K562 (cell line): ENCODE measurements around the gene STAT6. TPM values are rescaled to one million over a fixed set of nuclear protein-coding genes. Genes with fewer than 3 reads are reported as not detected.

Experiments
- ATAC-seq: fragments of 200-7000 bp; cut with Tn5 transposase; 3 replicates; pipeline ENCODE4 v1.9.1; 2020; ENCODE audit warnings: moderate library complexity
- BruUV-seq: library from RNA; stranded (reverse); fragments of 400-500 nt; replicated peaks from 2 replicates; lab custom pipeline; 2021; lab: Mats Ljungman, UMichigan
- CTCF ChIA-PET: fragments of 300-600 bp; formaldehyde crosslinking; extraction: SDS; loops from one replicate; lab custom pipeline; 2021; ENCODE audit warnings: low intra/inter-chr PET ratio; lab: Yijun Ruan, JAX
- POLR2A ChIA-PET: fragments of 300-600, 350-650 bp; sonication (Branson Sonifier 250); formaldehyde crosslinking; extraction: SDS; loops from one replicate; lab custom pipeline; 2021; ENCODE audit warnings: antibody characterized with exemption, inconsistent platforms; lab: Yijun Ruan, JAX
- DNase-seq, 4 experiments: peaks; one replicate each; pipeline versions ENCODE4 v3.0.0 to v3.0.0-alpha.2; 2011 to 2018; ENCODE audit warnings: low spot score in 3 of 4, mixed read lengths in 3 of 4; ENCODE audit errors: extremely low read depth in 1 of 4
- FAIRE-seq: peaks from 2 replicates; lab custom pipeline; 2011; peaks lifted over from hg19 to GRCh38; lab: Jason Lieb, UNC
- H2AFZ ChIP-seq: 2 replicates; pipeline ENCODE4 v1.6.0; 2011; ENCODE audit warnings: low read depth, low read length, control low read depth, inconsistent platforms
- H3K27ac ChIP-seq: fragments of 200-600 bp; 3 replicates; pipeline ENCODE4 v1.8.0; 2011; ENCODE audit warnings: low read depth, mild to moderate bottlenecking, control low read depth, inconsistent platforms, low read length, moderate library complexity, mixed read lengths; ENCODE audit errors: extremely low read depth
- H3K27me3 ChIP-seq, 2 experiments: fragments of 300-600 bp in 1 of 2; 2 replicates in 1 of 2; 3 replicates in 1 of 2; pipeline versions ENCODE4 v1.6.0 to v1.8.0; 2011; ENCODE audit warnings: inconsistent platforms in 2 of 2, low read length in 2 of 2, mild to moderate bottlenecking in 1 of 2, mixed read lengths in 1 of 2, moderate library complexity in 1 of 2; ENCODE audit not compliant: control insufficient read depth in 2 of 2, insufficient read depth in 2 of 2
- H3K36me3 ChIP-seq: fragments of 300-600 bp; 3 replicates; pipeline ENCODE4 v1.8.0; 2011; ENCODE audit warnings: mild to moderate bottlenecking, low read length, inconsistent platforms; ENCODE audit not compliant: control insufficient read depth, insufficient read depth
- H3K4me1 ChIP-seq, 2 experiments: fragments of 200-600 bp in 1 of 2; replicated peaks in 1 of 2; 2 replicates in 1 of 2; 3 replicates in 1 of 2; pipeline versions ENCODE4 v1.5.1 to v1.8.0; 2011; ENCODE audit warnings: inconsistent platforms in 2 of 2, low read length in 2 of 2, mild to moderate bottlenecking in 1 of 2, mixed read lengths in 1 of 2, moderate library complexity in 1 of 2; ENCODE audit not compliant: control insufficient read depth in 2 of 2, insufficient read depth in 2 of 2
- H3K4me2 ChIP-seq: 2 replicates; pipeline ENCODE4 v1.6.1; 2011; ENCODE audit warnings: low read length, control low read depth, inconsistent platforms, mixed read lengths; ENCODE audit not compliant: insufficient read depth
- H3K4me3 ChIP-seq: fragments of 200-600 bp; sonication (generic), shearing (Covaris generic); 2 replicates; pipeline ENCODE4 v1.5.1; 2016; ENCODE audit warnings: control low read depth, inconsistent platforms
- H3K79me2 ChIP-seq: fragments of 200-600 bp; 3 replicates; pipeline ENCODE4 v1.8.0; 2011; ENCODE audit warnings: low read length, inconsistent platforms; ENCODE audit not compliant: control insufficient read depth, insufficient read depth
- H3K9ac ChIP-seq, 2 experiments: 2 replicates each; pipeline versions ENCODE4 v1.6.0 to v1.6.1; 2011; ENCODE audit warnings: low read depth in 2 of 2, low read length in 2 of 2, control low read depth in 1 of 2, inconsistent platforms in 1 of 2, mild to moderate bottlenecking in 1 of 2, mixed read lengths in 1 of 2; ENCODE audit not compliant: insufficient read depth in 1 of 2
- H3K9me1 ChIP-seq: one replicate; pipeline ENCODE4 v1.6.0; 2011; ENCODE audit warnings: inconsistent platforms, mild to moderate bottlenecking, low read length, moderate library complexity; ENCODE audit not compliant: control insufficient read depth, insufficient read depth
- H3K9me3 ChIP-seq: replicated peaks from 2 replicates; pipeline ENCODE4 v1.5.1; 2011; ENCODE audit warnings: low read depth, low read length, inconsistent platforms; ENCODE audit not compliant: control insufficient read depth, insufficient read depth
- H4K20me1 ChIP-seq: replicated peaks from 2 replicates; pipeline ENCODE4 v1.6.1; 2011; ENCODE audit warnings: low read length, inconsistent platforms, mixed read lengths; ENCODE audit not compliant: control insufficient read depth, insufficient read depth
- LEF1 ChIP-seq: fragments of 450-650 bp; IDR thresholded peaks from 2 replicates; pipeline ENCODE4 v1.6.1; 2016; ENCODE audit warnings: mild to moderate bottlenecking
- NFE2L1 ChIP-seq: fragments of 450-650 bp; IDR thresholded peaks from 2 replicates; pipeline ENCODE4 v1.6.1; 2016; ENCODE audit warnings: missing genetic modification characterization, low read depth, mild to moderate bottlenecking, missing compliant biosample characterization, moderate library complexity, borderline replicate concordance
- POLR2G ChIP-seq: fragments of 200-400 bp; formaldehyde crosslinking; IDR thresholded peaks from 2 replicates; pipeline ENCODE4 v1.6.1; 2017; ENCODE audit warnings: low read depth, mild to moderate bottlenecking, antibody characterized with exemption, low read length, moderate library complexity
- PRPF4 ChIP-seq: fragments of 200-400 bp; formaldehyde crosslinking; IDR thresholded peaks from one replicate; pipeline ENCODE4 v1.6.1; 2017; ENCODE audit warnings: low read length, low read depth, mild to moderate bottlenecking; ENCODE audit not compliant: insufficient read depth, poor library complexity, severe bottlenecking
- RAD51 ChIP-seq: fragments of 450-650 bp; IDR thresholded peaks from 2 replicates; pipeline ENCODE4 v1.7.1; 2016; ENCODE audit warnings: low read depth, mild to moderate bottlenecking, borderline replicate concordance
- SIRT6 ChIP-seq: IDR thresholded peaks from one replicate; pipeline ENCODE4 v1.6.1; 2012; ENCODE audit warnings: low read depth, mild to moderate bottlenecking, control low read depth, inconsistent platforms, low read length, moderate library complexity
- ZFP30 ChIP-seq: fragments of 250-450 bp; sonication (Bioruptor Pico); IDR thresholded peaks from 2 replicates; pipeline ENCODE4 v1.8.0; 2022; ENCODE audit warnings: moderate library complexity, mild to moderate bottlenecking, inconsistent platforms, borderline replicate concordance
- ZNF75A ChIP-seq: fragments of 450-650 bp; formaldehyde crosslinking; IDR thresholded peaks from 2 replicates; pipeline ENCODE4 v1.4.0; 2020; ENCODE audit warnings: mild to moderate bottlenecking
- WGBS: fragments of 100-300 bp; shearing (Covaris generic); methylation state at CpG from one replicate; pipeline ENCODE4 v1.1.6; 2016; ENCODE audit warnings: low coverage, mixed read lengths; ENCODE audit not compliant: insufficient coverage; ENCODE audit errors: missing lambda C conversion rate; 5-methylcytosine and 5-hydroxymethylcytosine counted together
- in situ Hi-C: fragments of 300-500 bp; cut with MboI; formaldehyde crosslinking; loops from 4 replicates; pipeline ENCODE4 v1.15.0; 2018; ENCODE audit warnings: inconsistent platforms, mixed read lengths
- intact Hi-C: fragments of 100-400 bp; cut with micrococcal nuclease; formaldehyde crosslinking; loops from 2 replicates; pipeline ENCODE4 v1.14.2; 2022
- polyA plus RNA-seq, 8 experiments: library from polyadenylated mRNA; depleted of rRNA in 4 of 8; stranded (reverse) in 5 of 8; unstranded in 3 of 8; fragments of >200 nt; fragmentation: Nextera tagmentation in 2 of 8; fragmentation: Illumina TruSeq in 1 of 8; extraction: Ambion mirVana in 2 of 8; extraction: Trizol in 1 of 8; gene quantifications; 2 replicates each; pipeline versions ENCODE4 v1.2.1 to v1.2.3, GENCODE V29; 2011 to 2014; ENCODE audit warnings: inconsistent platforms in 1 of 8, missing spikeins in 1 of 8
- total RNA-seq, 7 experiments: library from RNA; depleted of rRNA in 6 of 7; stranded (reverse); fragments of >200 nt in 6 of 7; fragmentation: Illumina TruSeq in 2 of 7; extraction: Trizol in 2 of 7; gene quantifications; 2 replicates each; pipeline versions ENCODE4 v1.2.1 to v1.2.3, GENCODE V29; 2011 to 2021; ENCODE audit warnings: low replicate concordance in 1 of 7
- TF ChIP-seq, protein P1 (sequence below): IDR thresholded peaks from 3 replicates; pipeline ENCODE4 v1.6.1; 2011; ENCODE audit warnings: borderline replicate concordance, mild to moderate bottlenecking, moderate library complexity; ENCODE audit not compliant: insufficient read length; ENCODE audit errors: extremely low read depth
- TF ChIP-seq, protein P2 (sequence below): fragments of 250-450 bp; sonication (Bioruptor Pico); IDR thresholded peaks from 2 replicates; pipeline ENCODE4 v1.8.0; 2022; ENCODE audit warnings: moderate library complexity, mild to moderate bottlenecking, inconsistent platforms
- TF ChIP-seq, protein P3 (sequence below): fragments of 450-650 bp; IDR thresholded peaks from 2 replicates; pipeline ENCODE4 v1.6.1; 2016; ENCODE audit warnings: low read depth, mild to moderate bottlenecking, moderate library complexity
- TF ChIP-seq, protein P4 (sequence below): fragments of 450-650 bp; formaldehyde crosslinking; IDR thresholded peaks from 2 replicates; pipeline ENCODE4 v1.4.0; 2020; ENCODE audit warnings: mild to moderate bottlenecking
- TF ChIP-seq, protein P5 (sequence below): sonication (generic); formaldehyde crosslinking; IDR thresholded peaks from 2 replicates; pipeline ENCODE4 v1.8.1; 2022; ENCODE audit warnings: missing genetic modification reagents

STAT6 gene
- total and polyA plus RNA-seq, 9 of the 15 experiments (the other 6 are each of a cell fraction or from before 2014, with no cell fraction given) = 2.4 to 49.5 (median 26.5) TPM

DNA sequence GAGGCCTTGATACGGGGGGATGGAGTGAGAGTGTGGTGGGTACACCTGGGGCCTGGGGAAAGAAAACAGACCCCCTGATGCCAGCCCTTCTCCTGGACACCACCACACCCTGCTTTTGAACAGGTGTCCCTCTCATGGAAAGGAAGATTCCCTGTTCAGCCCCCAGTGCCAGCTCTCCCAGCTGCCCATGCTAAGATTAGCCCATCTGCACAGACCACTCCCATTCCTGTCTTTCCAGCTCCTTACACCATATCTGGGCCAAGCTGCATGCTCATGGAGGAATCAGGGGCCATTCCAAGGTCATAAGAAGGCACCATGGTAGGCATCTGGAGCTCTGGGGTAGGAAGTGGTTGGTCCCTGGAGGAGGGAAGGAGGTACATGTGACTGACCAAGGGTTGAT lies 12.6 kb downstream of the STAT6 start:
- Histone ChIP-seq H3K9me1 (no peaks in the 10 kb centered on the region), H3K27me3 (no peaks in the 10 kb centered on the region; a peak in 1 of 5 replicates), H3K27ac (no peak overlapping the region), H4K20me1 (no peaks in the 10 kb centered on the region), H3K36me3 (peaks cover 54% of the 10 kb centered on the region), H3K9me3 (no peaks in the 10 kb centered on the region), H3K9ac (peak overlapping the region in 1 of 2 experiments; percentile 19; a peak in 1 of 4 replicates), H3K4me1 (peaks cover 42 to 65% of the 10 kb centered on the region in 2 experiments), H3K79me2 (peaks cover 3% of the 10 kb centered on the region; the same call in 2 of the 3 replicates), H2AFZ (no peak overlapping the region), H3K4me2 (no peak overlapping the region), H3K4me3 (no peak overlapping the region)
- in situ Hi-C loops = no loop called here
- FAIRE-seq (no peak), DNase-seq (no peak), ATAC-seq (no peak)
- no peak for TF ChIP-seq ZNF75A (CRISPR knock-in tag)
- TF ChIP-seq, protein P1, sequence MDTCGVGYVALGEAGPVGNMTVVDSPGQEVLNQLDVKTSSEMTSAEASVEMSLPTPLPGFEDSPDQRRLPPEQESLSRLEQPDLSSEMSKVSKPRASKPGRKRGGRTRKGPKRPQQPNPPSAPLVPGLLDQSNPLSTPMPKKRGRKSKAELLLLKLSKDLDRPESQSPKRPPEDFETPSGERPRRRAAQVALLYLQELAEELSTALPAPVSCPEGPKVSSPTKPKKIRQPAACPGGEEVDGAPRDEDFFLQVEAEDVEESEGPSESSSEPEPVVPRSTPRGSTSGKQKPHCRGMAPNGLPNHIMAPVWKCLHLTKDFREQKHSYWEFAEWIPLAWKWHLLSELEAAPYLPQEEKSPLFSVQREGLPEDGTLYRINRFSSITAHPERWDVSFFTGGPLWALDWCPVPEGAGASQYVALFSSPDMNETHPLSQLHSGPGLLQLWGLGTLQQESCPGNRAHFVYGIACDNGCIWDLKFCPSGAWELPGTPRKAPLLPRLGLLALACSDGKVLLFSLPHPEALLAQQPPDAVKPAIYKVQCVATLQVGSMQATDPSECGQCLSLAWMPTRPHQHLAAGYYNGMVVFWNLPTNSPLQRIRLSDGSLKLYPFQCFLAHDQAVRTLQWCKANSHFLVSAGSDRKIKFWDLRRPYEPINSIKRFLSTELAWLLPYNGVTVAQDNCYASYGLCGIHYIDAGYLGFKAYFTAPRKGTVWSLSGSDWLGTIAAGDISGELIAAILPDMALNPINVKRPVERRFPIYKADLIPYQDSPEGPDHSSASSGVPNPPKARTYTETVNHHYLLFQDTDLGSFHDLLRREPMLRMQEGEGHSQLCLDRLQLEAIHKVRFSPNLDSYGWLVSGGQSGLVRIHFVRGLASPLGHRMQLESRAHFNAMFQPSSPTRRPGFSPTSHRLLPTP = no peak
- no peak for TF ChIP-seq PRPF4
- TF ChIP-seq LEF1 = no peak
- TF ChIP-seq, protein P2, sequence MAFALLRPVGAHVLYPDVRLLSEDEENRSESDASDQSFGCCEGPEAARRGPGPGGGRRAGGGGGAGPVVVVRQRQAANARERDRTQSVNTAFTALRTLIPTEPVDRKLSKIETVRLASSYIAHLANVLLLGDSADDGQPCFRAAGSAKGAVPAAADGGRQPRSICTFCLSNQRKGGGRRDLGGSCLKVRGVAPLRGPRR = no peak
- TF ChIP-seq POLR2G = no peak
- no peak for TF ChIP-seq ZFP30 (CRISPR knock-in tag)
- TF ChIP-seq NFE2L1 (tag) = no peak
- TF ChIP-seq, protein P3, sequence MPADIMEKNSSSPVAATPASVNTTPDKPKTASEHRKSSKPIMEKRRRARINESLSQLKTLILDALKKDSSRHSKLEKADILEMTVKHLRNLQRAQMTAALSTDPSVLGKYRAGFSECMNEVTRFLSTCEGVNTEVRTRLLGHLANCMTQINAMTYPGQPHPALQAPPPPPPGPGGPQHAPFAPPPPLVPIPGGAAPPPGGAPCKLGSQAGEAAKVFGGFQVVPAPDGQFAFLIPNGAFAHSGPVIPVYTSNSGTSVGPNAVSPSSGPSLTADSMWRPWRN = no peak
- TF ChIP-seq, protein P4, sequence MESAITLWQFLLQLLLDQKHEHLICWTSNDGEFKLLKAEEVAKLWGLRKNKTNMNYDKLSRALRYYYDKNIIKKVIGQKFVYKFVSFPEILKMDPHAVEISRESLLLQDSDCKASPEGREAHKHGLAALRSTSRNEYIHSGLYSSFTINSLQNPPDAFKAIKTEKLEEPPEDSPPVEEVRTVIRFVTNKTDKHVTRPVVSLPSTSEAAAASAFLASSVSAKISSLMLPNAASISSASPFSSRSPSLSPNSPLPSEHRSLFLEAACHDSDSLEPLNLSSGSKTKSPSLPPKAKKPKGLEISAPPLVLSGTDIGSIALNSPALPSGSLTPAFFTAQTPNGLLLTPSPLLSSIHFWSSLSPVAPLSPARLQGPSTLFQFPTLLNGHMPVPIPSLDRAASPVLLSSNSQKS = no peak
- TF ChIP-seq, protein P5, sequence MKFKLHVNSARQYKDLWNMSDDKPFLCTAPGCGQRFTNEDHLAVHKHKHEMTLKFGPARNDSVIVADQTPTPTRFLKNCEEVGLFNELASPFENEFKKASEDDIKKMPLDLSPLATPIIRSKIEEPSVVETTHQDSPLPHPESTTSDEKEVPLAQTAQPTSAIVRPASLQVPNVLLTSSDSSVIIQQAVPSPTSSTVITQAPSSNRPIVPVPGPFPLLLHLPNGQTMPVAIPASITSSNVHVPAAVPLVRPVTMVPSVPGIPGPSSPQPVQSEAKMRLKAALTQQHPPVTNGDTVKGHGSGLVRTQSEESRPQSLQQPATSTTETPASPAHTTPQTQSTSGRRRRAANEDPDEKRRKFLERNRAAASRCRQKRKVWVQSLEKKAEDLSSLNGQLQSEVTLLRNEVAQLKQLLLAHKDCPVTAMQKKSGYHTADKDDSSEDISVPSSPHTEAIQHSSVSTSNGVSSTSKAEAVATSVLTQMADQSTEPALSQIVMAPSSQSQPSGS (CRISPR knock-in tag) = no peak
- no peak for TF ChIP-seq RAD51
- TF ChIP-seq SIRT6 = no peak
- ChIA-PET CTCF (no interaction called here), POLR2A (interaction anchor here (1.1 to 5.1 kb wide), 4 partner anchors 10 to 29 kb away, joined by 3 to 32 read pairs (median 4); partner anchors contain the start of gene STAT6)
- BruUV-seq = no TSS peak
- intact Hi-C loops = no loop called here
- WGBS = 88% methylated on average over 1 of the region's 1 CpG
